Fibroblast of lung (primary cell): ENCODE results near the gene ABAT. TPM values are rescaled to one million over a fixed set of nuclear protein-coding genes. Genes with fewer than 3 reads are reported as not detected.

ENCODE experiments used
- DNase-seq, 2 donors: peaks; one replicate each; pipeline versions ENCODE4 v3.0.0 to v3.0.0-alpha.2; 2010; ENCODE audit warnings: low read depth in 2 of 2
- H2AFZ ChIP-seq: 2 replicates; pipeline ENCODE4 v1.5.1; 2012; ENCODE audit warnings: low read length, control low read depth, inconsistent platforms
- H3K27ac ChIP-seq: 2 replicates; pipeline ENCODE4 v1.5.1; 2011; ENCODE audit warnings: low read length, control low read depth; ENCODE audit not compliant: insufficient read depth
- H3K27me3 ChIP-seq: 2 replicates; pipeline ENCODE4 v1.5.1; 2011; ENCODE audit warnings: mild to moderate bottlenecking, low read length; ENCODE audit not compliant: control insufficient read depth, insufficient read depth
- H3K36me3 ChIP-seq: 2 replicates; pipeline ENCODE4 v1.5.1; 2011; ENCODE audit warnings: low read length; ENCODE audit not compliant: control insufficient read depth, insufficient read depth
- H3K4me1 ChIP-seq: 2 replicates; pipeline ENCODE4 v1.5.1; 2011; ENCODE audit warnings: low read length; ENCODE audit not compliant: control insufficient read depth, insufficient read depth; ENCODE audit errors: extremely low read depth
- H3K4me2 ChIP-seq: 2 replicates; pipeline ENCODE4 v1.5.1; 2011; ENCODE audit warnings: low read length, control low read depth; ENCODE audit not compliant: insufficient read depth; ENCODE audit errors: extremely low read depth
- H3K4me3 ChIP-seq, 4 experiments: fragments of 200-600 bp in 1 of 4; sonication (generic) in 1 of 4; replicated peaks in 1 of 4; 2 replicates each; pipeline ENCODE4 v1.5.1; 2011 to 2016; ENCODE audit warnings: low read length in 4 of 4, low read depth in 3 of 4, mild to moderate bottlenecking in 3 of 4, control low read depth in 2 of 4, inconsistent platforms in 1 of 4, mixed read lengths in 1 of 4; ENCODE audit not compliant: insufficient read depth in 1 of 4; ENCODE audit errors: control extremely low read depth in 1 of 4
- H3K79me2 ChIP-seq: 2 replicates; pipeline ENCODE4 v1.5.1; 2012; ENCODE audit warnings: mild to moderate bottlenecking, low read length, inconsistent platforms; ENCODE audit not compliant: control insufficient read depth, insufficient read depth
- H3K9ac ChIP-seq: 2 replicates; pipeline ENCODE4 v1.5.1; 2011; ENCODE audit warnings: mild to moderate bottlenecking, low read length, control low read depth; ENCODE audit not compliant: insufficient read depth
- H3K9me3 ChIP-seq: 2 replicates; pipeline ENCODE4 v1.5.1; 2012; ENCODE audit warnings: low read depth, low read length; ENCODE audit not compliant: control insufficient read depth, insufficient read depth
- H4K20me1 ChIP-seq: 2 replicates; pipeline ENCODE4 v1.5.1; 2011; ENCODE audit warnings: low read length; ENCODE audit not compliant: control insufficient read depth, insufficient read depth; ENCODE audit errors: extremely low read depth
- CTCF ChIP-seq, 2 donors: IDR thresholded peaks in 1 of 2; conservative IDR thresholded peaks in 1 of 2; 1 replicate in 1 of 2; 2 replicates in 1 of 2; pipeline ENCODE4 v1.5.1; 2011 to 2012; ENCODE audit warnings: low read length in 2 of 2, control low read depth in 1 of 2, inconsistent platforms in 1 of 2, low read depth in 1 of 2, mild to moderate bottlenecking in 1 of 2
- EZH2 ChIP-seq: IDR thresholded peaks from 2 replicates; pipeline ENCODE4 v1.5.1; 2012; ENCODE audit warnings: low read length, control low read depth, mild to moderate bottlenecking; ENCODE audit errors: missing control alignments
- polyA plus RNA-seq, 2 donors: library from polyadenylated mRNA; depleted of rRNA in 1 of 2; stranded (reverse) in 1 of 2; unstranded in 1 of 2; fragments of >200 nt; gene quantifications; 2 replicates each; pipeline ENCODE4 v1.2.1, GENCODE V29; 2011 to 2012; ENCODE audit warnings: missing spikeins in 1 of 2
- total RNA-seq: library from RNA; depleted of rRNA; stranded (reverse); fragments of >200 nt; gene quantifications from 2 replicates; pipeline ENCODE4 v1.2.1, GENCODE V29; 2014

The ABAT gene
- total and polyA plus RNA-seq, 2 donors (not counting 1 experiment from before 2014, with no cell fraction given) = 1.8 TPM

DNA sequence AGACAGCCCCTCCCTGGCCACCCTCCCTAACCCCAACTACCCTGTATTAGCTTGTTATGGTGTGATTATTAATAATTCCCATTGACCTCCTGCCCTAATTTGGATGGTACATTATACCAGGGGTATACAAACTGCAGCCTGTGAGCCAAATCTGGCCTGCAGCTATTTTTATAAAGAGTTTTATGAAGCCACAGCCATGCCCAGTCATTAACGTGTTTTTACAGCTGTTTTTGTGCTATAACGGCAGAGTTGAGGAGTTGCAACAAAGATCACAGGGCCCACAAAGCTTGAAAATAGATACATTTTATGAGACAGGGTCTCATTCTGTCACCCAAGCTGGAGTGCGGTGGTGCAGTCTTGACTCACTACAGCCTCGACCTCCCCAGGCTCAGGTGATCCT, 47.0 kb upstream of the ABAT start:
- Histone ChIP-seq H3K27ac (no peak overlapping the region), H4K20me1 (no peaks in the 10 kb centered on the region), H3K9me3 (no peaks in the 10 kb centered on the region), H3K27me3 (no peaks in the 10 kb centered on the region), H3K4me3 (no peak overlapping the region), H3K4me1 (peaks cover 2% of the 10 kb centered on the region), H2AFZ (no peak overlapping the region), H3K9ac (no peak overlapping the region), H3K79me2 (peaks cover 22% of the 10 kb centered on the region), H3K36me3 (peaks cover 27% of the 10 kb centered on the region), H3K4me2 (no peak overlapping the region)
- TF ChIP-seq EZH2 (no peak), CTCF (conservative IDR thresholded peaks at IDR 0.05 in 1 of 2, IDR thresholded peaks at IDR 0.05 in 1 of 2; ENCODE audit: low read depth in 1 of 2, low read length in 2 of 2) (no peak)
- no peak for DNase-seq

DNA sequence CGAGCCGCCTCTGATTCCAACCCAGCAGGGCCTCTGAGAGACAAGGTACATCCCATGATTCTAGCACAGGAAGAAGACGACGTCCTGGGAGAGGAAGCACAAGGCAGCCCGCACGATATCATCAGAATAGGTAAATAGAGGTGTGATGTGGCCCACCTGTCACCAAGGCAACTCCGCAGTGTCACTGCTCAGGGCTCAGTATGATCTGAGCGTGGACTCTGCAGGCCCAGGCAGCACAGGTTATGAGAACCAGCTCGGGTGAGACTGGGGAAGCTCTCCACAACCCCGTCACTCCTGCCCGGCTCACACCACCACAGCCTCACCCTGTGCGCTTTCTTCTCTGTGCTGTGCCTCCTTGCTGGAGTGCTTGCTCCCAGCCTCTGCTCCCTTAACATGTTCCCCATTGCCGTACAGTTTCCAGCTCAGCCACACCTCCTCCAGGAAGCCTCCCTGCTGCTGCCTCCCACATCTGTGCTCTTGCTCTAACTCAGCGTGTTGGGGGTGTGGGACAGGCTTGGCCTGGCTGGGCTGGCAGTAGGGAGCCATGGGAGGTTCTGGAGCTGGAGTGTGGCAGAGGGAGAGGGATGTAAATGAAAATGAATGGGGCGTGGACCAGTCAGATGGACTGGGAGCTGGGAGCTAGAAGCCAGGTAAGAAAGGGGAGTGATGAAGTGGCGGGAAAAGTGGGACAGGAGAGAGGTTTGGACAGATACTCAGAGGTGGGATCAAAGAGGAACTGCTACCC, 45.3 kb upstream of the ABAT start:
- Histone ChIP-seq H3K36me3 (peaks cover 29% of the 10 kb centered on the region), H3K4me1 (no peaks in the 10 kb centered on the region), H3K9ac (no peak overlapping the region), H2AFZ (no peak overlapping the region), H3K27me3 (no peaks in the 10 kb centered on the region), H3K27ac (no peak overlapping the region), H3K9me3 (no peaks in the 10 kb centered on the region), H3K4me2 (no peak overlapping the region), H3K4me3 (no peak overlapping the region), H3K79me2 (peaks cover 6% of the 10 kb centered on the region), H4K20me1 (no peaks in the 10 kb centered on the region)
- TF ChIP-seq EZH2 (no peak), CTCF (conservative IDR thresholded peaks at IDR 0.05 in 1 of 2, IDR thresholded peaks at IDR 0.05 in 1 of 2; ENCODE audit: low read depth in 1 of 2, low read length in 2 of 2) (no peak)
- DNase-seq = no peak

DNA sequence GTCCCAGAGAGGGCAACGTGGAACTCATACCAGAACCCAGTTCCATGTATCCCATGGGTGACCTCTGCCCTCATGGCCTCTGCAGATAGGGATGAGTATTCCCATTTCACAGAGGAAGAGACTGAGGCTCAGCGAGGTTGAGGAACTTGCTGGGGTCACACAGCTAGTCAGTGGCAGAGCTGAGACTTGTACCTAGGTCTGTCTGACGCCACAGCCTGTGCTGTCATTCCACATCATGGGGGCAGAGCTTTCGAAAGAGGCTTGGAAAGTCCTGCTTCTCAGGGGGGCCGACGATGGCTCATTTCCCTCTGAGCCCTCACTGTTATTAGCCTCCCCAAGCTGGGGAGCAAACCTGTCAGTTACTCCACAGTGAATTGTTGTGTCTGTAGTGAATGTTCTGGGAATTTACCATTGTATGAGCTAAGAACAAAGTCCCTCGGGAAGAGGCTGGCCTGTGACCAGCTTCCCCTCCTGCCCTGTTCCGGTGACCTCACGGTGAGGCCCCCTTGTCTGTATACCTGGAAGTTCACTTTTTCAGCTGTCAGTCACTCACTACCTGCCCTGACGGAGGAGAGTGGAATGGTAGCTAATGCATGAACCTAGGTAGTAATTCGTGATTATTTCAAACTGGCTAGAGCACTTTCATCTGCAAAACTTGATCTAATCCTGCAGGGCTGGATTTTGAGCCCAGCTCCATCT, 44.0 kb upstream of the ABAT start:
- Histone ChIP-seq H4K20me1 (no peaks in the 10 kb centered on the region), H3K27ac (no peak overlapping the region), H3K4me2 (no peak overlapping the region), H3K36me3 (peaks cover 33% of the 10 kb centered on the region), H3K27me3 (no peaks in the 10 kb centered on the region), H3K79me2 (no peaks in the 10 kb centered on the region), H3K9ac (no peak overlapping the region), H3K4me1 (no peaks in the 10 kb centered on the region), H3K9me3 (no peaks in the 10 kb centered on the region), H2AFZ (no peak overlapping the region), H3K4me3 (no peak overlapping the region)
- no peak for DNase-seq
- no peak for TF ChIP-seq CTCF (conservative IDR thresholded peaks at IDR 0.05 in 1 of 2, IDR thresholded peaks at IDR 0.05 in 1 of 2; ENCODE audit: low read depth in 1 of 2, low read length in 2 of 2)
- TF ChIP-seq EZH2 = no peak
